WI38 (cell line): ENCODE measurements around the gene MAP3K21.

Source experiments
- H3K4me3 ChIP-seq: 2 replicates; pipeline ENCODE4 v1.5.1; 2011; ENCODE audit warnings: low read depth, mild to moderate bottlenecking, control low read depth, low read length
- CTCF ChIP-seq: IDR thresholded peaks from 2 replicates; pipeline ENCODE4 v1.5.1; 2012; ENCODE audit warnings: low read depth, mild to moderate bottlenecking, control low read depth, low read length

The MAP3K21 gene

GRCh38 chr1:233389893-233390292 lies 62.4 kb downstream of the MAP3K21 start:
- no peak overlapping the region for H3K4me3 ChIP-seq
- TF ChIP-seq CTCF, result no peak

- no peak for TF ChIP-seq CTCF
- H3K4me3 ChIP-seq, result no peak overlapping the region
Observed at GRCh38 chr1:233390842-233391737, 63.6 kb downstream of the MAP3K21 start.

- TF ChIP-seq CTCF, result no peak
- no peak overlapping the region for H3K4me3 ChIP-seq
Observed at GRCh38 chr1:233393084-233393840, 65.7 kb downstream of the MAP3K21 start.

GRCh38 chr1:233393926-233394680 lies 66.6 kb downstream of the MAP3K21 start:
- no peak overlapping the region for H3K4me3 ChIP-seq
- TF ChIP-seq CTCF, result no peak

GRCh38 chr1:233394860-233395717 lies 67.6 kb downstream of the MAP3K21 start:
- TF ChIP-seq CTCF, result peak; percentile 40; the same call in 1 of the 2 replicates
- no peak overlapping the region for H3K4me3 ChIP-seq

- H3K4me3 ChIP-seq, result no peak overlapping the region
- no peak for TF ChIP-seq CTCF
Observed at GRCh38 chr1:233395863-233396646, 68.5 kb downstream of the MAP3K21 start.
